HG03039 (cell line): Measurements from ENCODE around the gene SPX.

Source experiments
- ATAC-seq: cut with Tn5 transposase; IDR thresholded peaks from one replicate; pipeline ENCODE4 v1.9.1; 2021; ENCODE audit warnings: mild to moderate bottlenecking, moderate library complexity; ENCODE audit not compliant: unreplicated experiment

SPX gene

GRCh38 chr12:21538061-21538653, 12.1 kb downstream of the SPX start:
- ATAC-seq, result no peak

GRCh38 chr12:21539797-21540196, 13.7 kb downstream of the SPX start:
- no peak for ATAC-seq

- ATAC-seq, result no peak
Observed at GRCh38 chr12:21541773-21542172, 15.7 kb downstream of the SPX start.

- ATAC-seq, result no peak
Observed at GRCh38 chr12:21542403-21542802, 16.3 kb downstream of the SPX start.

- ATAC-seq, result no peak
Observed at GRCh38 chr12:21543151-21543550, 17.1 kb downstream of the SPX start.

GRCh38 chr12:21545557-21545956, 19.5 kb downstream of the SPX start:
- no peak for ATAC-seq

- no peak for ATAC-seq
Observed at GRCh38 chr12:21546716-21547115, 20.6 kb downstream of the SPX start.

- no peak for ATAC-seq
Observed at GRCh38 chr12:21547437-21547836, 21.3 kb downstream of the SPX start.

- ATAC-seq, result no peak
Observed at GRCh38 chr12:21551841-21552465, 25.9 kb downstream of the SPX start.

- no peak for ATAC-seq
Observed at GRCh38 chr12:21552635-21553328, 26.7 kb downstream of the SPX start.

GRCh38 chr12:21553329-21553675, 27.2 kb downstream of the SPX start:
- no peak for ATAC-seq

GRCh38 chr12:21558100-21558679, 32.1 kb downstream of the SPX start:
- ATAC-seq, result no peak

- ATAC-seq, result no peak
Observed at GRCh38 chr12:21559855-21560569, 33.9 kb downstream of the SPX start.

- ATAC-seq, result no peak
Observed at GRCh38 chr12:21561158-21561557, 35.1 kb downstream of the SPX start.

GRCh38 chr12:21562859-21563258, 36.8 kb downstream of the SPX start:
- no peak for ATAC-seq

- ATAC-seq, result no peak
Observed at GRCh38 chr12:21566223-21566906, 40.3 kb downstream of the SPX start.

GRCh38 chr12:21566907-21567394, 40.9 kb downstream of the SPX start:
- ATAC-seq, result no peak

GRCh38 chr12:21568115-21568514, 42.0 kb downstream of the SPX start:
- ATAC-seq, result no peak

- ATAC-seq, result no peak
Observed at GRCh38 chr12:21571046-21571445, 45.0 kb downstream of the SPX start.

- no peak for ATAC-seq
Observed at GRCh38 chr12:21573733-21574358, 47.8 kb downstream of the SPX start.
